ENCODE data around the gene CTCF. TPM values are rescaled to one million over a fixed set of nuclear protein-coding genes. Genes with fewer than 3 reads are reported as not detected.

Gene CTCF
- total and polyA plus RNA-seq, 10 of the 15 experiments (the other 5 are each of a cell fraction or from before 2014, with no cell fraction given) = 9.1 to 55.0 (median 41.8) TPM

- TF ChIP-seq CUX1 (IDR thresholded peaks at IDR 0.05; ENCODE audit: insufficient replicate concordance, low read depth, low read length) (no peak), RELB (IDR thresholded peaks at IDR 0.05; ENCODE audit: low read depth) (peak; percentile 31; the same call in 1 of the 2 replicates), ZNF592 (IDR thresholded peaks at IDR 0.05) (no peak), IRF5 (IDR thresholded peaks at IDR 0.05; ENCODE audit: borderline replicate concordance) (no peak), MYB (IDR thresholded peaks at IDR 0.05; ENCODE audit: borderline replicate concordance, low read depth, low read length) (no peak), SUZ12 (IDR thresholded peaks at IDR 0.05; ENCODE audit: unreplicated experiment) (no peak), LARP7 (IDR thresholded peaks at IDR 0.05) (no peak), KDM1A (IDR thresholded peaks at IDR 0.05; ENCODE audit: borderline replicate concordance) (no peak), RFX5 (IDR thresholded peaks at IDR 0.05; ENCODE audit: low read depth, low read length) (no peak), STAT1 (conservative IDR thresholded peaks at IDR 0.05) (no peak), NR2C1 (IDR thresholded peaks at IDR 0.05) (no peak), POLR2A (IDR thresholded peaks at IDR 0.05; ENCODE audit: low read depth, low read length) (peak; percentile 59; the same call in 1 of the 2 replicates), NFXL1 (IDR thresholded peaks at IDR 0.05; ENCODE audit: borderline replicate concordance) (no peak), CREM (IDR thresholded peaks at IDR 0.05; ENCODE audit: low read depth) (peak; percentile 20; the same call in 1 of the 2 replicates), IRF3 (IDR thresholded peaks at IDR 0.05) (no peak), ZBED1 (IDR thresholded peaks at IDR 0.05; ENCODE audit: borderline replicate concordance) (no peak)
Measured at GRCh38 chr16:67517661-67518423, 44.5 kb upstream of the CTCF start (continued).
